ENCODE results near the gene VCP. TPM values are rescaled to one million over a fixed set of nuclear protein-coding genes. Genes with fewer than 3 reads are reported as not detected.

The VCP gene
- polyA plus RNA-seq, 1 donor from 2014 or later: 200 TPM

DNA sequence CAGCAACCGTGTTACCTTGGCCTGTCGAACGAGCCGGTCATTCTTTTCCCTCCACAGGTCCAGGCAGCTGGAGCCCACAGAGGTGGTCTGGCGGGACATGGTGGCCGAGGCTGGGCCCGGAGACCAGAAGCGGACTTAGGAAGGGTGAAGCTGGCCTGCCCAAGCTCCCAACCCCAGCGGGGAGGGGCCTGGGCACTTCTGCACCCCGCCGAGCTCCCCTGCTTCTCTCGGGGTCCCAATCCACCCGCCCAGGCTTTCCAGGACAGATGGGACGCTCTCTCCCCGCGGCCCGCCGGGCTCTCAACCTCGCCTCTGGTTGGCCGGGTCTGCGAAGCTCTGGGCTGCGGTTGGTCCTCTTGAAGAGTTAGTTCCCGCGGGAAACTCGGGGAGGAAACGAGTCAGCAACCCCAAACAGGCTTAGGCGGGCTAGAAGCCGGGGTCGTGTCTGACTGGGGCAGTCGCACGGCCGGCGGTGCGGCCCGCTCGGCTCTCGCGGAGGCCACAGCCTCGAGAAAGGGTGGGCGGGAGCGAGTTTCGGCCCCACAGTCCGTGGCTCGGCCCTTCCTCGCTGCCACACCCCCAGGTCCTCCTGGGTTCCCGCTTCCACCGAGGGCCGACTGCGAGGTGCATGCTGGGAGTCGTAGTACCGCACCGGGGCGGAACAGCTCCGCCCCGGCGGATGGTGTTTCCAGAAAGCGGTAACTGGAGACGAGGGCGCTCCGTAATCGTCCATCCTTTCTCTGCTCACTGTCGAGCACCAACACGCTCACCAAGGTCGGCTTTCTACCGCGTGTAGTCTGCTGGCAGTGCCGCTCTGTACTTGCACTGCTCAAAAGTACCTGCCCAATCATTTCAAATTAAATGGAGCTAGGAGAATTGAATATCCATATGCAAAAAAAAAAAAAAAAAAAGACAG is 7.3 kb upstream of the VCP start, which contains the start of gene FANCG:
Gene FANCG (minus strand): TSS at position 517 of the 916 bp plus-strand sequence. CDS start 418 bp downstream, at position 99.
- Mint-ChIP-seq H3K27ac (peak within 1 kb of the TSS; percentile 50 to 96 (median 74)), H3K4me3 (peak within 1 kb of the TSS; percentile 88 to 98 (median 95)), H3K9me3 (no peaks in the 10 kb centered on the region), H3K4me1 (peaks cover 11 to 20% (median 14%) of the 10 kb centered on the region in 3 donors), H3K27me3 (no peaks in the 10 kb centered on the region), H3K36me3 (peaks cover 6% of the 10 kb centered on the region)

DNA sequence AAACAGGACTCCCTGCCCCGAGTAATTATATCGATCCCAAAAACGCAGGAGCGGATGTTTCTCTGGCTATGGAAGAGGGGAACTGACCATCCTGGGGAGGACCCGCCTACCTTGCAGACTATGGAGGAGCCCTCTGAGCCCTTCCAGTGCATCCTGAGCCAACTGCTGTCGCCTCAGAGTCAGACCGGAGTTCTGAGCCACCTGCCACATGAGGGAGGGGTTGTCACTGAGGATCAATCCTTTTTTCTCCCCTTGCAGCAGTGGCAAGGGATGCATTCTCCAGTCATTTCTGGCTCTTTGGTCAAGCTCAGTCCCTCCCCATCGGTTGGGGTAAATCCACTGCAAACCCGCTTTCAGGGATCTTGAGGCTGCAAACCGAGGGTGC is 6.6 kb upstream of the VCP start:
- Mint-ChIP-seq H3K9me3 (no peaks in the 10 kb centered on the region), H3K4me3 (peak overlapping the region; percentile 88 to 98 (median 95)), H3K4me1 (peaks cover 11 to 20% (median 14%) of the 10 kb centered on the region in 3 donors), H3K36me3 (peaks cover 9% of the 10 kb centered on the region), H3K27ac (peak overlapping the region; percentile 16 to 74 (median 50)), H3K27me3 (no peaks in the 10 kb centered on the region)

DNA sequence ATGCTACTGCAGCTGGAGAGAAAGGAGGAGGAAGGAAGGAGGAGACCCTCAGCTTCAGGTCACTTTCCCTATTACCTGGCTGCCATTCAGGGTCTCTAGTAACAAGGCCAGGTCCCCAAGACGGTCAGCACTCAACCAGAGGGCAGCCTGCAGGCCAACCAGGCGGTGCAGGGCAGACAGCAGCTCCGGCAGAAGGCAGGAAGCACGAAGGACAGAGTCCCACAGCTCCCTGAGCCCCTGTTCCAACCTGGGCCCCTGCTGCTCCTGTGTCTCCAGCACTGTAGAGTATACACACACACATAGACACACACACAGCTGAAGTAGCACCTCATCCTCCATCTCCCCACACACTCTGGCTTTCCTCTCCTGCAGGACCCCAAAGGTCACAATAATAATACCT is 5.6 kb upstream of the VCP start:
- H3K9me3 Mint-ChIP-seq: no peaks in the 10 kb centered on the region
- H3K4me1 Mint-ChIP-seq: peaks cover 11 to 20% (median 19%) of the 10 kb centered on the region in 3 donors
- peak overlapping the region in 1 of 3 donors; percentile 63 for H3K27ac Mint-ChIP-seq
- peaks cover 9% of the 10 kb centered on the region for H3K36me3 Mint-ChIP-seq
- no peaks in the 10 kb centered on the region for H3K27me3 Mint-ChIP-seq
- peak overlapping the region; percentile 63 to 98 (median 92) for H3K4me3 Mint-ChIP-seq

DNA sequence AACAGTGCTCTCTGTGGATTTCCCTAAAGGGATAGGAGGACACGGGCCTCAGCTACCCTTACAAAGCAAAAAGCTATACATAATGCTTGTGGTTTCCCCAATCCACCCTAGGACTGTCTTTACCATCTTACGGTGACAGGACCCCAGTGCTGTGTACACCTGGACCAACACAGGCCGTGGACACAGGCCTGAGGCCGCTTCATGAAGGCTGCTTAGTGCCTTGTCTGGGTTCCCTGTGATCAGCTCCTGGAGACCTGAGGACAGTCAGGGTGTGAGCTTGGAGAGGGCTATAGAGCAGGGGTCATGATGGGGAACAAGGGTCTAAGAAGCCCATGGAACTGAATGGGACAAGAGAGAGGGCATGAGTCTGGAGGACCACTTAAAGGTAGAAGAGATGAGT is 4.4 kb upstream of the VCP start:
- Mint-ChIP-seq H3K4me1 (peaks cover 16 to 25% (median 22%) of the 10 kb centered on the region in 3 donors), H3K4me3 (peak overlapping the region in 1 of 4 donors; percentile 98), H3K9me3 (no peaks in the 10 kb centered on the region)

DNA sequence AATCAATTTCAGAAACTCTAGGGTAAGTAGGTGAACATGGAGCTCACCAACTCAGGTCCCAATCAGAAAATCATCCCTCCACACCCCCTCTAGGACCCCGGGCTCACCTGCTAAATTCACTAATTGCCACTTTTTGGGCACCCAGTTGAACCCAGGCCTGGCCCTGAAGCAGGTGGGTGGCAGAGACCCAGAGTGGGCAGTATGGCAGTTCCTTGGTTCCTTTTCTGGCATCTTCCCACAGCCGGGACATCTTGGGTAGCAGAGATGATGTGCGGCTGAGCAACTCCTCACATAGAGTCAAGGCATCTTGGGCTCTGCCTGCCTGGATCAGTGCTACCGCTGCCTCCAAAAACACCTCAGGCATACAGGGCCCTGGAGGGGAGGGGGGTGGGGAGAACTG is 2.9 kb upstream of the VCP start:
- Mint-ChIP-seq H3K27ac (no peak overlapping the region), H3K4me3 (no peak overlapping the region), H3K36me3 (peaks cover 13% of the 10 kb centered on the region), H3K9me3 (no peaks in the 10 kb centered on the region), H3K27me3 (no peaks in the 10 kb centered on the region), H3K4me1 (peaks cover 23 to 37% (median 27%) of the 10 kb centered on the region in 3 donors)

More for the DNA sequence above, 4.4 kb upstream of the VCP start:
- H3K27me3 Mint-ChIP-seq: no peaks in the 10 kb centered on the region
- peaks cover 9% of the 10 kb centered on the region for H3K36me3 Mint-ChIP-seq
- H3K27ac Mint-ChIP-seq: no peak overlapping the region

DNA sequence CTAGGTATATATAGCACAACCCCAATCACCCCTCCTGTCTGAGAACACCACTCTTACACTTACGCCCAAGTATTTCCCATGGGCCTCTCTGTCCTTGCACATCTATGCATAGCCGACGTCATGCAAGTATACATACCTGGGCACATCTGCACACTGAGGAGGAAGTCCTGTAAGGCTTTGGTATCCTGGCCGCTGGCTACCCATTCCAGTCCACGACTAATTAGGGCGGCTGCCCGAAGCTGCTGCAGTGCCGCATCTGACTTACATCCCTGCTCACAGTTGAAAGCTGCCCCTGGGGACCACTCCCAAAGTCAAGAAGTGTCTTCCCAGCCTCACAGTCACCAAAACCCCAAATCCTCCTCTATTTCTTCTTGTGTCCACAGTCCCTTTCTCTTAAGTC is 2.4 kb upstream of the VCP start:
- Mint-ChIP-seq H3K27me3 (no peaks in the 10 kb centered on the region), H3K4me3 (peak overlapping the region in 3 of 4 donors; percentile 58 to 89 (median 68)), H3K9me3 (no peaks in the 10 kb centered on the region), H3K4me1 (peaks cover 24 to 37% (median 30%) of the 10 kb centered on the region in 3 donors), H3K36me3 (peaks cover 13% of the 10 kb centered on the region), H3K27ac (peak overlapping the region in 1 of 3 donors; percentile 88)

DNA sequence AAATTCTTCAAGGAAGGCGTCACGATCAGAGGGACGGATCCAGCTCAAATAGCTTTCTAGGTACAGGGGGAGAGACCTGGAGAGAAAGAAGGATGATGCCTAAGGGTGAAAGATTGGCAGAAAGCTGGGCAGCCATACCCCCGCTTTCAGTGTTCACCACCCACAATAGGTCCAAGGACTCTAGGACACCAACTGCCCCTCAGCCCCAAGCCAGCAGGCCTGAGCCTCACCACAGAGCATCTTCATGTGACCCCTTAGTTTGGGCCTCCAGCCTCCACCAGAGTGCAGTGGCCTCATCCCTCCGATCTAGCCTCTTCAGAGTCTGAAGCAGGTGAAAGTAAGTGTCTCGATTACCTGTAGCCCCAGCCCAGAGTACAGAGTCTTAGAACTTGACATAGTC is 1.7 kb upstream of the VCP start:
- Mint-ChIP-seq H3K9me3 (no peaks in the 10 kb centered on the region), H3K4me3 (peak overlapping the region in 2 of 4 donors; percentile 68 to 89), H3K36me3 (peaks cover 13% of the 10 kb centered on the region), H3K27ac (peak overlapping the region in 1 of 3 donors; percentile 88), H3K4me1 (peaks cover 28 to 35% (median 31%) of the 10 kb centered on the region in 3 donors), H3K27me3 (no peaks in the 10 kb centered on the region)

DNA sequence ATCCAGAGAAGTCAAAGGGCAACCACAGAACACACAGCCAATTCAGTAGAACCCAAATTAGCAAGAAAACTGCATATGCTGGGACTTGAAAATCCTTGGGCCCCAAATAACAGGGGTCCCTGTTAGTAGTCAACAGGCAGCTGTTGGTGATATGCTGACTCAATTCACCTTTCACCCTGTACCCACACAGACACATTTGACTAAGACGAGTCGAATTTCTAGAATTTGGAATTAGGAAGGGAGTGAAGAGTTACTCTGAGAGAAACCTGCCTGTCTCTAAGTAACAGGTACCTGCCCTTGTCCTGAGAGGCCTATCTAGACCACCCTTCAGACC is 821 bp upstream of the VCP start:
- H3K36me3 Mint-ChIP-seq: peaks cover 15% of the 10 kb centered on the region
- H3K27ac Mint-ChIP-seq: peak overlapping the region; percentile 88 to 97 (median 88)
- no peaks in the 10 kb centered on the region for H3K9me3 Mint-ChIP-seq
- H3K4me1 Mint-ChIP-seq: peaks cover 30 to 36% (median 32%) of the 10 kb centered on the region in 3 donors
- no peaks in the 10 kb centered on the region for H3K27me3 Mint-ChIP-seq
- peak overlapping the region; percentile 89 to 97 (median 92) for H3K4me3 Mint-ChIP-seq

DNA sequence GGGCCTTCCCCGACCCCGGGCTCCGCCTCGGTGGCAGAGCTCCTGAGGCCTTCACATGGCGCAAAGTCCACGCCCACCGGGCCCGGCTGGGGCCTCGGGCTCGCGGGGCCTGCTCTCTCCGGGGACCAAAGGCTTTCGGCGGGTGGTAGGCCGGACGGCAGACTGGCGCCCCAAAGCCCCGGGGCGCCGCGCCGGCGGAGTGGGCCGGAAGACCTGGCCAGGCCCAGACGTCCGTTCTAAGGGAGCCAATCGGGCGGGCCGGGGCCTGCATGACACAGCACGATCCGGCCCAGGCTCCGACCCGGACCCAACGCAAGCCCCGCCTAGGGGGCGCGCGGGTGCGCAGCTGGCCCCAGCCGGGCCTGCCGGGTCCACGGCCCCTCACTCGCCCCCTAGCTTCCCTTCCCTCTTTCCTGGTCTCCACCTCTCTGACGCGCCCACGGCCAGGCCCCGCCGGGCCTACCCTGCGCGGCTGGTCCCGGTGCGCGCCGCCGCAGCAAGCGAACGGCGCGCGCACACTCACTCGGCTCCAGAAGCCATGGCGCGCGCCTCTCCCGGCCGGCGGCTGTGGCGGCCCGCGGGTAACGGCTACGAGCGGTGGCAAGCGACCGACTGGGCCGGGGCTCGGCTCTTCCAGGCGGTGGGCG is 488 bp downstream of the VCP start:
- peak overlapping the region; percentile 88 to 97 (median 88) for H3K27ac Mint-ChIP-seq

DNA sequence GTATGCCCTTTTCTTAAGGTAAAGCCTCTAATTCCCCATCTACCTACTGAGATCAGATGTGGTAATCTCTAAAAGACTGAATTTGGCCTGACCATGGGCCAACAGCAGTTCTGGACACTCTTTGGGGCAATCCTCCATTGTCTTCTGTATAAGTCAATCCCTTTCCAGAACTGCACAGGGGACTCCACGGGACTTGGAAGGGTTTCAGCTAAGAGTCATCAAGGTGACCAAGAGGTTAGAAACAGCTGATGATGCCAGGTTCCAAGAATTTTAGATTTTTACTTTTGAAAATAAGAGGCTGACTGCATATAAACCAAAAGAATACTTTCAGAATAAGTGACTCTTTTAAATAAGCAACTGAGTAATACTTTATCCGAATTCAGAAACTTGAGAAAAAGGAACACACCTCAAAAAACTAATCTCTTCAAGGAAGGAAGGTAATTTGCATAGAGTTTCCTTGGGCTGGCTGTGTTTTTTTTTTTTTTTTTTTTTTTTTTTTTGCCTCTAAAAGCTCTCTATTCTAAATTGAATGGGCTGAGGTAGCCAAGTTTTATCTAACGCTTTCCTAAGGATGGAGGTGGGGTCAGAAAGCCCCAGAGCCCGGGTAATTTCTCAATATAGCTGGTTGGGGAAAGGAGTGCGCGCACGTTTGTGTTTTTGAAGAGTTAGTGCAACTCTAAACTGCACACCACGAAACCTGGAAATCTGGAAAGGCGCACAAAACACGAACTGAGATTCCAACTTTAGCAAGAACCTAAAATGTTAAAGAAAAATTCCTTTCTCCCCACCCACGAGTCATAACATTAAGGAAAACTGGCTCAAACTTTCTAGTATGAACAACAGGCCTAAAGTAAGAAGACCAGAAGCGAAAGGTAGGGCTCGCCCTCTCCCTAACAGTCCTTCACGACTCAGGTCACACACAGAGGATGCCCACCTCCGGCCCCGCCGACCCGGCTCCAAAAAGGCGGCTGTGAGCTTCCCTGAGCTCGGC is 1.3 kb downstream of the VCP start:
- Mint-ChIP-seq H3K9me3 (no peaks in the 10 kb centered on the region), H3K4me1 (peaks cover 37 to 45% (median 42%) of the 10 kb centered on the region in 3 donors), H3K36me3 (peaks cover 16% of the 10 kb centered on the region), H3K27me3 (no peaks in the 10 kb centered on the region), H3K4me3 (peak overlapping the region; percentile 89 to 97 (median 92)), H3K27ac (peak overlapping the region; percentile 82 to 96 (median 88))

More for the DNA sequence above, 488 bp downstream of the VCP start:
- Mint-ChIP-seq H3K36me3 (peaks cover 17% of the 10 kb centered on the region), H3K4me3 (peak overlapping the region; percentile 89 to 97 (median 92)), H3K4me1 (peaks cover 37 to 42% (median 39%) of the 10 kb centered on the region in 3 donors), H3K27me3 (no peaks in the 10 kb centered on the region), H3K9me3 (no peaks in the 10 kb centered on the region)

DNA sequence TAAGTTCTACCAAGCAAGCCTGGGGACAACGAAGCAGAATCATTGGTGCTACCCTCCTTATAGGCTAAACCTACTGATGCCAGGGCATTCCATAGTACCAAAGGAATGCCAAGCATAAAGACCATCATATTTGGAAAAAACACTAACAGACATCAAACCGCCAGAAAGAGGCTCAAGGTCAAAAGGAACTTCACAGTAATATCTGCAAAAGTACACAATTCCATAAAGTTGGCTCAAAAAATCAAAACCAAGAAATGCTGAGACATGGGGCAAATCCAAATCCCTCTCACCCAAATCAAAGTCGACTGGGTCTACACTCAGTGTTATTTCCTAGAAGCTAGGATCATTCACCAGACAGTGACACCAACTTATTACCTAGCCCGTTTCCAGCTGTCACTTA is 3.4 kb downstream of the VCP start:
- Mint-ChIP-seq H3K27ac (peak overlapping the region in 1 of 3 donors; percentile 49), H3K4me3 (peak overlapping the region; percentile 49 to 89 (median 76)), H3K4me1 (peaks cover 37 to 45% (median 42%) of the 10 kb centered on the region in 3 donors), H3K27me3 (no peaks in the 10 kb centered on the region), H3K9me3 (no peaks in the 10 kb centered on the region), H3K36me3 (peaks cover 8% of the 10 kb centered on the region)

DNA sequence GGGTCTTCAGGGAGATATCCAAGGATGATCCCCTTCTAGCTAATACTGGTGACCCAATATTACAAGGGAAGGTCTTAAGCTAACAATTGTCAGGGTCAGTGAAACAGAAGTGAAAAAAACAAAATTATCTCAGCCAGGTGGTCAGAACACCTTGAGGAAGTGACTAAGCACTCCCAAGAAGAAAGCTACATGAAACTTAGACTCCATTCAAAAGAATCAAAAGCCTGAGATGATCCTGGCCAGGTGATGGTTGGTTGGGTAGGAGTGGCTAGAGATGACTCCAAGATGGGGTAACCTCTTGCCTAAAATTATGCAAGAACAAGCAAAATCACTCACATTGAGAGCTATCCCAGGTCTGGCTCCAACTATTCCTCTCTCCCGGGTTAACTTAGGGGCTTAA is 5.4 kb downstream of the VCP start:
- Mint-ChIP-seq H3K27me3 (no peaks in the 10 kb centered on the region), H3K4me3 (peak overlapping the region in 1 of 4 donors; percentile 89), H3K4me1 (peaks cover 32 to 40% (median 34%) of the 10 kb centered on the region in 3 donors), H3K27ac (no peak overlapping the region), H3K9me3 (no peaks in the 10 kb centered on the region), H3K36me3 (peaks cover 8% of the 10 kb centered on the region)

DNA sequence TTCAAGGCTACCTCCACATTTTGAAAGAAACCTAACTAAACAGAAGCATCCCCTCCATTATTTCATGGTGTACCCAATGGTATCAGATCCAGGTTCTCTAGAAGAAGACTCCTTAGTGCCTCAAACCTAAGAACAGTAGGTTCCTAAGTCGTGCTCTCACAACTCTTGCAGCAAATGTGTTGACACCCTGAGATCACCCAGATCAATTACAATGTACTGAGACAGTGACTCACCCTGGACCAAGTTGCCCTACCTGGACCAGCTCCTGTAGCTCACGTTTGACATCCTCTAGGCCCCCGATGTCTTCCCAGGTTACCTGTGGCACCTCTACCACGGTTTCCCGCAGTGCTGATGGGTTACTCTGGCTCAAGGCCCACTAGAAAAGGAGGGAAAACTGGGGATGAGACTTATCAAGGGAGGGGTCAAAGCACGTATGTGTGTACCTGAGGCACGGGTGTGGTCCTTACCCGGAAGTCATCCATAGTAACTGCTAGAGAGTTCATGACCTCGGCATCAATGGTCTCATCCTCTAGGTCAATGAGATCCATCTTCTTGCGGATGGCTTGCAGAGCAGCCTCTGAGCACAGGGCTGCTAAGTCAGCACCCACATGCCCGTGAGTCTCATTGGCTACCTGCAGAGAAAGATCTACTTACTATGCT is 11.7 kb downstream of the VCP start:
- Mint-ChIP-seq H3K27ac (no peak overlapping the region), H3K4me3 (peak overlapping the region in 1 of 4 donors; percentile 15), H3K4me1 (no peaks in the 10 kb centered on the region), H3K27me3 (no peaks in the 10 kb centered on the region), H3K36me3 (peaks cover 10% of the 10 kb centered on the region), H3K9me3 (no peaks in the 10 kb centered on the region)

DNA sequence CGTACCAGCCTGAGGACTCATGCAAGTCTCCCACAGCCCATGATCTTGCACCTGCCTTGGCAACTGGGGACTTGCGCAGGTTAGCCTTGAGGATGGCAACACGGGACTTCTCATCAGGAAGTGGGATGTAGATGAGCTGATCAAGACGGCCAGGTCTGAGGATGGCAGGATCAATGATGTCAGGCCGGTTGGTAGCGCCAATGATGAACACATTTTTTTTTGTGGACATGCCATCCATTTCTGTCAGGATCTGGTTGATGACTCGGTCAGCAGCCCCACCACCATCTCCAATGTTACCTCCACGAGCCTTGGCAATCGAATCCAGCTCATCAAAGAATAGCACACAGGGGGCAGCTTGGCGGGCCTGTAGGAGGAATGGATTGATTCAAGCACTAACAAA is 13.0 kb downstream of the VCP start:
- Mint-ChIP-seq H3K36me3 (peaks cover 12% of the 10 kb centered on the region), H3K27me3 (no peaks in the 10 kb centered on the region), H3K27ac (peak overlapping the region in 2 of 3 donors; percentile 26 to 70), H3K4me1 (no peaks in the 10 kb centered on the region), H3K9me3 (no peaks in the 10 kb centered on the region), H3K4me3 (no peak overlapping the region)

Measured in IgD-negative memory B cell (primary cell).